Fibroblast of the aortic adventitia (primary cell): ENCODE results near the gene DHRS2. TPM values are rescaled to one million over a fixed set of nuclear protein-coding genes. Genes with fewer than 3 reads are reported as not detected.
"Not testable (repeated sequence)": the region's sequence is repeated elsewhere in the genome, so short reads cannot be mapped to it uniquely, and the experiment has no call there.

Experiments used
- DNase-seq: peaks from one replicate; pipeline ENCODE4 v3.0.0-alpha.2; 2010; ENCODE audit warnings: low read depth
- H3K4me3 ChIP-seq: 2 replicates; pipeline ENCODE4 v1.5.1; 2011; ENCODE audit warnings: low read depth, mild to moderate bottlenecking, control low read depth, low read length, moderate library complexity
- total RNA-seq: library from RNA; depleted of rRNA; stranded (reverse); fragments of >200 nt; gene quantifications from 2 replicates; pipeline ENCODE4 v1.2.3, GENCODE V29; 2012; ENCODE audit warnings: low replicate concordance
- TF ChIP-seq, protein P1 (sequence below): IDR thresholded peaks from 2 replicates; pipeline ENCODE4 v1.5.1; 2011; ENCODE audit warnings: mild to moderate bottlenecking, low read length, control low read depth, inconsistent platforms; ENCODE audit not compliant: insufficient read depth

Gene DHRS2
- total RNA-seq, 1 donor, result not detected

DNA sequence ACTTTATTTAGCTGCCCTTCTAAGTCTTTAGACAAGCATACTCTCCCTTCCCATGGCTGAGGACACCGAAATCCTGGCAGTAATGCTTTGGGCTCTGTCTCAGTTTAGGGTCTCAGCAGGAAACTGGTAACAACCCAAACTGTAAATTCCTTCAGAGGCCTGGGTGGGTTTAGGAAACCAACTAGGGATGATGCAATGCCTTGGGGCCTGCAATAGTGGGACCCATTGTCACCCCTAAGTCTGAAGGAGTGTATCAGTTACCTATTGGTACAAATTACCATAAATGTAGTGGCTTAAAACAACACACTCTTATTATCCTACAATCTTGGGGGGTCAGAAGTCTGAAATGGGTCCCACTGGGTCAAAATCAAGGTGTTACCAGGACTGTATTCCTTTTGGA lies 36.0 kb downstream of the DHRS2 start:
- H3K4me3 ChIP-seq, result no peak overlapping the region
- DNase-seq, result no peak
- TF ChIP-seq, protein P1, sequence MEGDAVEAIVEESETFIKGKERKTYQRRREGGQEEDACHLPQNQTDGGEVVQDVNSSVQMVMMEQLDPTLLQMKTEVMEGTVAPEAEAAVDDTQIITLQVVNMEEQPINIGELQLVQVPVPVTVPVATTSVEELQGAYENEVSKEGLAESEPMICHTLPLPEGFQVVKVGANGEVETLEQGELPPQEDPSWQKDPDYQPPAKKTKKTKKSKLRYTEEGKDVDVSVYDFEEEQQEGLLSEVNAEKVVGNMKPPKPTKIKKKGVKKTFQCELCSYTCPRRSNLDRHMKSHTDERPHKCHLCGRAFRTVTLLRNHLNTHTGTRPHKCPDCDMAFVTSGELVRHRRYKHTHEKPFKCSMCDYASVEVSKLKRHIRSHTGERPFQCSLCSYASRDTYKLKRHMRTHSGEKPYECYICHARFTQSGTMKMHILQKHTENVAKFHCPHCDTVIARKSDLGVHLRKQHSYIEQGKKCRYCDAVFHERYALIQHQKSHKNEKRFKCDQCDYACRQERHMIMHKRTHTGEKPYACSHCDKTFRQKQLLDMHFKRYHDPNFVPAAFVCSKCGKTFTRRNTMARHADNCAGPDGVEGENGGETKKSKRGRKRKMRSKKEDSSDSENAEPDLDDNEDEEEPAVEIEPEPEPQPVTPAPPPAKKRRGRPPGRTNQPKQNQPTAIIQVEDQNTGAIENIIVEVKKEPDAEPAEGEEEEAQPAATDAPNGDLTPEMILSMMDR, result no peak

- H3K4me3 ChIP-seq, result no peak overlapping the region
- TF ChIP-seq, protein P1, result no peak
- DNase-seq, result no peak
These were observed 39.2 kb downstream of the DHRS2 start for GRCh38 chr14:23675337-23675736.

DNA sequence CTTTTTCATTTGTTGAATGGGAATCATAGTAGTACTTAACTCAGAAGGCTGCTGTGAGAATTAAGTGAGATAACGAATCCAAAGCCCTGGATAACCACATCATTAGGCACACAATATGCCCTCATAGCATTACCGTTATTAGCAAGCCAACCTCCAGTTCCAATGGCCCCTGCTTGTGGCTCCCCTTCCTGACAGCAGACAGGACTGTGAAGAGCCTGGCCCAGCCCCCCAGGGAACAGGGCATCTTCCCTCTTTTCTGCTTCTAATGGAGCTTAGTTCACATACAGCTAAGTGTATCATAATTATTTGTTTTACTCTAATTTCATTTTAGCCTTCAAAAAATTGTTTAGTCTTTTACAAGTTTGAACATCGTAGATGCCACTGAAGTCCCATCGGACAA lies 39.7 kb downstream of the DHRS2 start:
- no peak for DNase-seq
- H3K4me3 ChIP-seq, result no peak overlapping the region
- TF ChIP-seq, protein P1, result no peak

DNA sequence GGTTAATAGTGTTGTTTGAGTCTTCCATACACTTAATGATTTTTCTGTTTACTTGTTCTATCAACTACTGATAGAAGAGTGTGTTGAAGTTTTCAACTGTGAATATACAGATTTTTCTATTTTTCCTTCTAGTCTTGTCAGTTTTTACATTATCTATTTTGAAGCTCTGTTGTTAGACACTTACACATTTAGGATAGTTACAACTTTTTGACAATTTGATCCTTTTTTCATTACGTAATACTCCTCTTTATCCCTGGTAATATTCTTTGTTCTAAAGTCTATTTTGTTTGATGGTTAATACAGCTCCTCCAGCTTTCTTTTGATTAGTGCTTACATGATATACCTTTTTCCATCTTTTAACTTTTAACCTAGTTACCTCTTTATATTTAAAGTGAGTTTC lies 45.2 kb downstream of the DHRS2 start:
- H3K4me3 ChIP-seq, result no peak overlapping the region
- TF ChIP-seq, protein P1, result no peak

DNA sequence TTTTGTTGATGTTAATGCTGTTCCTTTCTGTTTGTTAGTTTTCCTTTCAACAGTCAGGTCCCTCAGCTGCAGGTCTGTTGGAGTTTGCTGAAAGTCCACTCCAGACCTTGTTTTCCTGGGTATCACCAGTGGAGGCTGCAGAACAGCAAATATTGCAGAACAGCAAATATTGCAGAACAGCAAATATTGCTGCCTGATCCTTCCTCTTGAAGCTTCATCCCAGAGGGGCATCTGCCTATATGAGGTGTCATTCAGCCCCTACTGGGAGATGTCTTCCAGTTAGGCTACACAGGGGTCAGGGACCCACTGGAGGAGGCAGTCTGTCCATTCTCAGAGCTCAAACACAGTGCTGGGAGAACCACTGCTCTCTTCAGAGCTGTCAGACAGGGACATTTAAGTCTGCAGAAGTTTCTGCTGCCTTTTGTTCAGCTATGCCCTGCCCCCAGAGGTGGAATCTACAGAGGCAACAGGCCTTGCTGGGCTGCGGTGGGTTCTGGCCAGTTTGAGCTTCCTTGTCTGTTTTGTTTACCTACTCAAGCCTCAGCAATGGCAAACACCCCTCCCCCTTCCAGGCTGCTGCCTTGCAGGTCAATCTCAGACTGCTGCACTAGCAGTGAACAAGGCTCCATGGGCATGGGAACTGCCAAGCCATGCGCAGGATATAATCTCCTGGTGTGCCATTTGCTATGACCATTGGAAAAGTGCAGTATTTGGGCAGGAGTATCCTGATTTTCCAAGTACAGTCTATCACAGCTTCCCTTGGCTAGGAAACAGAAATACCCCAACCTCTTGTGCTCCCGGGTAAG lies 53.7 kb downstream of the DHRS2 start:
- not testable (repeated sequence) for DNase-seq

More for the DNA sequence above, 45.2 kb downstream of the DHRS2 start:
- DNase-seq, result no peak

GRCh38 chr14:23692416-23692815 lies 56.3 kb downstream of the DHRS2 start:
- no peak for DNase-seq
- H3K4me3 ChIP-seq, result no peak overlapping the region
- TF ChIP-seq, protein P1, result no peak

More for the DNA sequence above, 53.7 kb downstream of the DHRS2 start:
- H3K4me3 ChIP-seq, result not testable (repeated sequence)

- DNase-seq, result no peak
- H3K4me3 ChIP-seq, result no peak overlapping the region
- TF ChIP-seq, protein P1, result no peak
These were observed 57.1 kb downstream of the DHRS2 start for GRCh38 chr14:23693252-23693775.
